Activated naive CD4-positive, alpha-beta T cell treated with anti-CD3 and anti-CD28 coated beads for 36 hours (primary cell): ENCODE data around the gene SMIM1. TPM values are rescaled to one million over a fixed set of nuclear protein-coding genes. Genes with fewer than 3 reads are reported as not detected.

Experiments
- CTCF ChIA-PET: fragments of 350-600 bp; sonication (Branson Sonifier 250); formaldehyde crosslinking; loops from one replicate; lab custom pipeline; 2021; ENCODE audit warnings: antibody characterized with exemption; lab: Charles Lee
- DNase-seq: peaks from one replicate; pipeline ENCODE4 v3.0.0-alpha.2; 2020
- H3K27ac Mint-ChIP-seq: one replicate; pipeline ENCODE4 v1.8.0; 2021; ENCODE audit warnings: mild to moderate bottlenecking, mixed read lengths
- H3K27me3 Mint-ChIP-seq: one replicate; pipeline ENCODE4 v1.8.0; 2021; ENCODE audit warnings: low read depth, mixed read lengths
- H3K36me3 Mint-ChIP-seq: one replicate; pipeline ENCODE4 v1.8.0; 2021; ENCODE audit warnings: low read depth, mixed read lengths
- H3K4me1 Mint-ChIP-seq: one replicate; pipeline ENCODE4 v1.8.0; 2021; ENCODE audit warnings: low read depth, mixed read lengths
- H3K4me3 Mint-ChIP-seq: one replicate; pipeline ENCODE4 v1.8.0; 2021; ENCODE audit warnings: mild to moderate bottlenecking, moderate library complexity, mixed read lengths
- H3K9me3 Mint-ChIP-seq: one replicate; pipeline ENCODE4 v1.8.0; 2021; ENCODE audit warnings: mixed read lengths
- intact Hi-C: fragments of 100-400 bp; cut with micrococcal nuclease; formaldehyde crosslinking; loops from one replicate; pipeline ENCODE4 v1.15.1; 2023
- total RNA-seq, 2 experiments: library from RNA; stranded (reverse); gene quantifications; one replicate each; pipeline ENCODE4 v1.2.3, GENCODE V29; 2021

Gene SMIM1
- total RNA-seq, 2 experiments from 2014 or later, result 0.83 to 2.0 TPM

- H3K4me3 Mint-ChIP-seq, result no peak overlapping the region
- H3K27ac Mint-ChIP-seq, result no peak overlapping the region
- intact Hi-C loops, result no loop called here
- no peaks in the 10 kb centered on the region for H3K27me3 Mint-ChIP-seq
- H3K36me3 Mint-ChIP-seq, result peaks cover 13% of the 10 kb centered on the region
- H3K9me3 Mint-ChIP-seq, result no peaks in the 10 kb centered on the region
- no peak for DNase-seq
- CTCF ChIA-PET, result no interaction called here
- no peaks in the 10 kb centered on the region for H3K4me1 Mint-ChIP-seq
Observed at GRCh38 chr1:3816331-3817137, 44.0 kb downstream of the SMIM1 start.

- Mint-ChIP-seq H3K36me3 (peaks cover 16% of the 10 kb centered on the region), H3K27me3 (no peaks in the 10 kb centered on the region), H3K9me3 (no peaks in the 10 kb centered on the region), H3K27ac (no peak overlapping the region), H3K4me1 (no peaks in the 10 kb centered on the region), H3K4me3 (no peak overlapping the region)
- no peak for DNase-seq
- CTCF ChIA-PET, result interaction anchor here (1.3 kb wide), 1 partner anchor 12 kb away, joined by 3 read pairs; no protein-coding TSS in a partner anchor
- intact Hi-C loops, result no loop called here
Observed at GRCh38 chr1:3817138-3817740, 44.7 kb downstream of the SMIM1 start.

- peaks cover 16% of the 10 kb centered on the region for H3K36me3 Mint-ChIP-seq
Observed at GRCh38 chr1:3817821-3818597, 45.5 kb downstream of the SMIM1 start.

GRCh38 chr1:3819771-3820200 lies 47.2 kb downstream of the SMIM1 start:
- Mint-ChIP-seq H3K4me3 (no peak overlapping the region), H3K27ac (no peak overlapping the region), H3K9me3 (no peaks in the 10 kb centered on the region), H3K4me1 (no peaks in the 10 kb centered on the region), H3K36me3 (peaks cover 23% of the 10 kb centered on the region), H3K27me3 (no peaks in the 10 kb centered on the region)
- CTCF ChIA-PET, result no interaction called here
- DNase-seq, result no peak
- intact Hi-C loops, result no loop called here

More at GRCh38 chr1:3817821-3818597, 45.5 kb downstream of the SMIM1 start:
- H3K27ac Mint-ChIP-seq, result no peak overlapping the region
- no peaks in the 10 kb centered on the region for H3K27me3 Mint-ChIP-seq
- no peaks in the 10 kb centered on the region for H3K9me3 Mint-ChIP-seq
- intact Hi-C loops, result no loop called here
- no peaks in the 10 kb centered on the region for H3K4me1 Mint-ChIP-seq
- CTCF ChIA-PET, result interaction anchor here (1.3 kb wide), 1 partner anchor 13 kb away, joined by 3 read pairs; no protein-coding TSS in a partner anchor
- H3K4me3 Mint-ChIP-seq, result no peak overlapping the region
- DNase-seq, result no peak

GRCh38 chr1:3820316-3820715 lies 47.8 kb downstream of the SMIM1 start:
- CTCF ChIA-PET, result no interaction called here
- H3K4me3 Mint-ChIP-seq, result no peak overlapping the region
- H3K27ac Mint-ChIP-seq, result no peak overlapping the region
- DNase-seq, result no peak
- intact Hi-C loops, result no loop called here
- H3K9me3 Mint-ChIP-seq, result no peaks in the 10 kb centered on the region
- no peaks in the 10 kb centered on the region for H3K4me1 Mint-ChIP-seq
- peaks cover 19% of the 10 kb centered on the region for H3K36me3 Mint-ChIP-seq
- no peaks in the 10 kb centered on the region for H3K27me3 Mint-ChIP-seq

- CTCF ChIA-PET, result no interaction called here
- H3K27me3 Mint-ChIP-seq, result no peaks in the 10 kb centered on the region
- H3K36me3 Mint-ChIP-seq, result peaks cover 22% of the 10 kb centered on the region
- intact Hi-C loops, result no loop called here
- no peaks in the 10 kb centered on the region for H3K4me1 Mint-ChIP-seq
- no peak overlapping the region for H3K27ac Mint-ChIP-seq
- no peak for DNase-seq
- H3K4me3 Mint-ChIP-seq, result no peak overlapping the region
- H3K9me3 Mint-ChIP-seq, result no peaks in the 10 kb centered on the region
Observed at GRCh38 chr1:3821004-3821403, 48.5 kb downstream of the SMIM1 start.

GRCh38 chr1:3821447-3821846 lies 48.9 kb downstream of the SMIM1 start:
- no peak for DNase-seq
- no peak overlapping the region for H3K27ac Mint-ChIP-seq
- H3K4me1 Mint-ChIP-seq, result no peaks in the 10 kb centered on the region
- peaks cover 23% of the 10 kb centered on the region for H3K36me3 Mint-ChIP-seq
- no peaks in the 10 kb centered on the region for H3K27me3 Mint-ChIP-seq
- CTCF ChIA-PET, result no interaction called here
- H3K9me3 Mint-ChIP-seq, result no peaks in the 10 kb centered on the region
- H3K4me3 Mint-ChIP-seq, result no peak overlapping the region
- intact Hi-C loops, result no loop called here

GRCh38 chr1:3821908-3822307 lies 49.4 kb downstream of the SMIM1 start:
- no peak for DNase-seq
- H3K27me3 Mint-ChIP-seq, result no peaks in the 10 kb centered on the region
- intact Hi-C loops, result no loop called here
- H3K9me3 Mint-ChIP-seq, result no peaks in the 10 kb centered on the region
- peaks cover 23% of the 10 kb centered on the region for H3K36me3 Mint-ChIP-seq
- no peaks in the 10 kb centered on the region for H3K4me1 Mint-ChIP-seq
- no peak overlapping the region for H3K4me3 Mint-ChIP-seq
- CTCF ChIA-PET, result no interaction called here
- no peak overlapping the region for H3K27ac Mint-ChIP-seq

- Mint-ChIP-seq H3K27ac (no peak overlapping the region), H3K27me3 (no peaks in the 10 kb centered on the region), H3K4me1 (no peaks in the 10 kb centered on the region), H3K4me3 (no peak overlapping the region), H3K9me3 (no peaks in the 10 kb centered on the region), H3K36me3 (peaks cover 25% of the 10 kb centered on the region)
- no peak for DNase-seq
- CTCF ChIA-PET, result no interaction called here
- intact Hi-C loops, result no loop called here
Observed at GRCh38 chr1:3822421-3822820, 49.9 kb downstream of the SMIM1 start.

- intact Hi-C loops, result no loop called here
- Mint-ChIP-seq H3K4me1 (no peaks in the 10 kb centered on the region), H3K27me3 (no peaks in the 10 kb centered on the region), H3K9me3 (no peaks in the 10 kb centered on the region), H3K27ac (no peak overlapping the region), H3K4me3 (no peak overlapping the region), H3K36me3 (peaks cover 26% of the 10 kb centered on the region)
- CTCF ChIA-PET, result no interaction called here
- DNase-seq, result no peak
Observed at GRCh38 chr1:3824650-3825049, 52.1 kb downstream of the SMIM1 start.

- intact Hi-C loops, result no loop called here
- H3K27me3 Mint-ChIP-seq, result no peaks in the 10 kb centered on the region
- no peaks in the 10 kb centered on the region for H3K4me1 Mint-ChIP-seq
- no peak for DNase-seq
- CTCF ChIA-PET, result no interaction called here
- H3K27ac Mint-ChIP-seq, result no peak overlapping the region
- peaks cover 28% of the 10 kb centered on the region for H3K36me3 Mint-ChIP-seq
- no peaks in the 10 kb centered on the region for H3K9me3 Mint-ChIP-seq
- no peak overlapping the region for H3K4me3 Mint-ChIP-seq
Observed at GRCh38 chr1:3825356-3825755, 52.8 kb downstream of the SMIM1 start.
